Liver (tissue), 9 donors: ENCODE data around the gene RAPSN. TPM values are rescaled to one million over a fixed set of nuclear protein-coding genes. Genes with fewer than 3 reads are reported as not detected.

Experiments
- DNase-seq: peaks from one replicate; pipeline ENCODE4 v3.0.0-alpha.2; 2017; ENCODE audit warnings: low spot score
- H3K27ac ChIP-seq, 2 donors: one replicate each; pipeline ENCODE4 v1.7.0; 2013; ENCODE audit warnings: inconsistent platforms in 2 of 2, low read length in 2 of 2, control low read depth in 1 of 2, low read depth in 1 of 2, mild to moderate bottlenecking in 1 of 2
- H3K27me3 ChIP-seq, 4 donors: one replicate each; pipeline versions ENCODE4 v1.6.1 to v1.7.0; 2013; ENCODE audit warnings: low read length in 3 of 4, inconsistent platforms in 1 of 4, mild to moderate bottlenecking in 1 of 4, moderate library complexity in 1 of 4; ENCODE audit not compliant: control insufficient read depth in 4 of 4, insufficient read depth in 4 of 4
- H3K36me3 ChIP-seq, 4 donors: one replicate each; pipeline versions ENCODE4 v1.6.1 to v1.7.0; 2013; ENCODE audit warnings: low read length in 3 of 4, mild to moderate bottlenecking in 3 of 4, low read depth in 1 of 4, moderate library complexity in 1 of 4; ENCODE audit not compliant: control insufficient read depth in 4 of 4, insufficient read depth in 3 of 4
- H3K4me1 ChIP-seq, 4 donors: one replicate each; pipeline versions ENCODE4 v1.6.1 to v1.7.0; 2013; ENCODE audit warnings: low read length in 3 of 4, mild to moderate bottlenecking in 3 of 4, moderate library complexity in 1 of 4; ENCODE audit not compliant: control insufficient read depth in 4 of 4, insufficient read depth in 4 of 4
- H3K4me3 ChIP-seq, 3 donors: one replicate each; pipeline versions ENCODE4 v1.6.1 to v1.7.0; 2013; ENCODE audit warnings: low read length in 3 of 3, control low read depth in 1 of 3, low read depth in 1 of 3, mild to moderate bottlenecking in 1 of 3
- H3K9ac ChIP-seq, 2 donors: one replicate each; pipeline ENCODE4 v1.7.0; 2013; ENCODE audit warnings: low read length in 2 of 2, mild to moderate bottlenecking in 2 of 2, moderate library complexity in 2 of 2, control low read depth in 1 of 2, low read depth in 1 of 2
- H3K9me3 ChIP-seq, 4 donors: one replicate each; pipeline versions ENCODE4 v1.6.1 to v1.7.0; 2013; ENCODE audit warnings: low read length in 3 of 4; ENCODE audit not compliant: control insufficient read depth in 4 of 4
- ATF3 ChIP-seq: IDR thresholded peaks from 2 replicates; pipeline ENCODE4 v1.6.1; 2016; ENCODE audit warnings: antibody characterized with exemption
- CTCF ChIP-seq: fragments of 150-350 bp; IDR thresholded peaks from 2 replicates; pipeline ENCODE4 v1.5.1; 2017; ENCODE audit warnings: improper control_type of control experiment, low read depth, low read length; ENCODE audit not compliant: missing input control
- EGR1 ChIP-seq, 2 donors: IDR thresholded peaks; 2 replicates each; pipeline ENCODE4 v1.6.1; 2016 to 2018; ENCODE audit warnings: antibody characterized with exemption in 2 of 2, low read depth in 2 of 2
- FOXA1 ChIP-seq: IDR thresholded peaks from 2 replicates; pipeline ENCODE4 v1.6.1; 2016; ENCODE audit warnings: antibody characterized with exemption
- FOXA2 ChIP-seq: IDR thresholded peaks from 2 replicates; pipeline ENCODE4 v1.6.1; 2016; ENCODE audit warnings: antibody characterized with exemption
- GABPA ChIP-seq, 2 donors: IDR thresholded peaks in 1 of 2; conservative IDR thresholded peaks in 1 of 2; 2 replicates each; pipeline ENCODE4 v1.6.1; 2016; ENCODE audit warnings: antibody characterized with exemption in 2 of 2, mild to moderate bottlenecking in 1 of 2, moderate library complexity in 1 of 2
- HNF4A ChIP-seq, 2 donors: conservative IDR thresholded peaks; 2 replicates each; pipeline ENCODE4 v1.6.1; 2016; ENCODE audit warnings: antibody characterized with exemption in 2 of 2, mild to moderate bottlenecking in 2 of 2
- HNF4G ChIP-seq: IDR thresholded peaks from 2 replicates; pipeline ENCODE4 v1.6.1; 2016; ENCODE audit warnings: antibody characterized with exemption
- JUND ChIP-seq, 2 donors: IDR thresholded peaks; 2 replicates each; pipeline ENCODE4 v1.6.1; 2016; ENCODE audit warnings: antibody characterized with exemption in 2 of 2
- MAX ChIP-seq: IDR thresholded peaks from 2 replicates; pipeline ENCODE4 v1.6.1; 2016; ENCODE audit warnings: antibody characterized with exemption
- NR2F2 ChIP-seq: IDR thresholded peaks from 2 replicates; pipeline ENCODE4 v1.6.1; 2016; ENCODE audit warnings: antibody characterized with exemption
- RAD21 ChIP-seq, 2 donors: IDR thresholded peaks; 2 replicates each; pipeline ENCODE4 v1.6.1; 2016; ENCODE audit warnings: antibody characterized with exemption in 2 of 2, mild to moderate bottlenecking in 2 of 2
- REST ChIP-seq: IDR thresholded peaks from 2 replicates; pipeline ENCODE4 v1.6.1; 2016; ENCODE audit warnings: antibody characterized with exemption, mild to moderate bottlenecking
- RXRA ChIP-seq, 2 donors: IDR thresholded peaks; 2 replicates each; pipeline ENCODE4 v1.6.1; 2017 to 2018; ENCODE audit warnings: antibody characterized with exemption in 2 of 2, mild to moderate bottlenecking in 1 of 2
- SP1 ChIP-seq: IDR thresholded peaks from 2 replicates; pipeline ENCODE4 v1.6.1; 2018; ENCODE audit warnings: antibody characterized with exemption, mild to moderate bottlenecking
- TAF1 ChIP-seq: conservative IDR thresholded peaks from 2 replicates; pipeline ENCODE4 v1.6.1; 2016; ENCODE audit warnings: antibody characterized with exemption, mild to moderate bottlenecking
- YY1 ChIP-seq: IDR thresholded peaks from 2 replicates; pipeline ENCODE4 v1.6.1; 2016; ENCODE audit warnings: antibody characterized with exemption, mild to moderate bottlenecking
- ZBTB33 ChIP-seq: IDR thresholded peaks from 2 replicates; pipeline ENCODE4 v1.6.1; 2016; ENCODE audit warnings: antibody characterized with exemption
- WGBS: extraction: QIAGEN DNeasy Blood & Tissue Kit; methylation state at CpG from one replicate; pipeline ENCODE4 v1.1.7; 2013; 5-methylcytosine and 5-hydroxymethylcytosine counted together
- polyA plus RNA-seq, 2 donors: library from polyadenylated mRNA; stranded (reverse) in 1 of 2; unstranded in 1 of 2; fragments of 200-250 nt in 1 of 2; fragments of >200 nt in 1 of 2; fragmentation: Nextera tagmentation in 1 of 2; extraction: Ambion mirVana in 1 of 2; gene quantifications; one replicate each; pipeline versions ENCODE4 v1.2.1 to v1.2.3, GENCODE V29; 2013 to 2015
- total RNA-seq, 2 donors: library from RNA; depleted of rRNA; stranded (reverse); fragments of >200 nt; gene quantifications; one replicate each; pipeline ENCODE4 v1.2.3, GENCODE V29; 2014
- donor health status: healthy.
- donor health status: healthy.
- donor health status: healthy.
- donor health status: healthy.
- donor health status: healthy.

The RAPSN gene
- total and polyA plus RNA-seq, 4 donors, result 0.12 to 0.59 (median 0.28) TPM; not detected in 1

- Histone ChIP-seq H3K4me3 (no peak overlapping the region), H3K9ac (no peak overlapping the region), H3K27ac (no peak overlapping the region), H3K9me3 (no peaks in the 10 kb centered on the region), H3K4me1 (peaks cover 2 to 9% (median 9%) of the 10 kb centered on the region in 4 donors), H3K27me3 (no peaks in the 10 kb centered on the region), H3K36me3 (peaks cover 0 to 2% (median under 1%) of the 10 kb centered on the region in 4 donors)
- 98% methylated on average over 7 of the region's 7 CpGs for WGBS
- TF ChIP-seq YY1 (no peak), HNF4G (no peak), CTCF (no peak), RAD21 (IDR thresholded peaks at IDR 0.05) (no peak), GABPA (IDR thresholded peaks at IDR 0.05 in 1 of 2, conservative IDR thresholded peaks at IDR 0.05 in 1 of 2) (no peak), HNF4A (conservative IDR thresholded peaks at IDR 0.05) (no peak), MAX (no peak), FOXA2 (no peak), REST (no peak), ATF3 (no peak), FOXA1 (no peak), JUND (IDR thresholded peaks at IDR 0.05) (no peak), EGR1 (IDR thresholded peaks at IDR 0.05; ENCODE audit: low read depth in 2 of 2) (no peak), SP1 (no peak), TAF1 (no peak), NR2F2 (no peak), RXRA (IDR thresholded peaks at IDR 0.05) (no peak), ZBTB33 (no peak)
- no peak for DNase-seq
Observed at GRCh38 chr11:47461876-47462275, 12.9 kb upstream of the RAPSN start.
